Cardiac muscle cell (in vitro differentiated cells and primary cell): ENCODE measurements around the gene RASGRP3. TPM values are rescaled to one million over a fixed set of nuclear protein-coding genes. Genes with fewer than 3 reads are reported as not detected.
"Not testable (repeated sequence)": the region's sequence is repeated elsewhere in the genome, so short reads cannot be mapped to it uniquely, and the experiment has no call there.

ENCODE experiments used
- DNase-seq, 2 donors: peaks; one replicate each; pipeline versions ENCODE4 v3.0.0 to v3.0.0-alpha.2; 2010 to 2017; ENCODE audit warnings: low read depth in 1 of 2, low spot score in 1 of 2
- H3K27ac ChIP-seq: fragments of 200-600 bp; sonication (generic); 2 replicates; pipeline ENCODE4 v1.5.1; 2016
- H3K27me3 ChIP-seq: fragments of 200-600 bp; sonication (generic); 2 replicates; pipeline ENCODE4 v1.6.0; 2016; ENCODE audit warnings: control low read depth
- H3K36me3 ChIP-seq: fragments of 200-600 bp; sonication (generic); 2 replicates; pipeline ENCODE4 v1.5.1; 2016; ENCODE audit warnings: control low read depth
- H3K4me1 ChIP-seq: fragments of 200-600 bp; sonication (generic); 2 replicates; pipeline ENCODE4 v1.8.1; 2017; ENCODE audit warnings: low read depth, mild to moderate bottlenecking, mixed run types
- H3K4me3 ChIP-seq: fragments of 200-600 bp; sonication (generic); 2 replicates; pipeline ENCODE4 v1.5.1; 2016; ENCODE audit warnings: mild to moderate bottlenecking
- H3K9me3 ChIP-seq: fragments of 200-600 bp; sonication (generic); 2 replicates; pipeline ENCODE4 v1.5.1; 2017; ENCODE audit warnings: low read depth, mild to moderate bottlenecking, control low read depth
- CTCF ChIP-seq: IDR thresholded peaks from 2 replicates; pipeline ENCODE4 v1.5.1; 2012; ENCODE audit warnings: low read depth, mild to moderate bottlenecking, low read length
- polyA plus RNA-seq: library from polyadenylated mRNA; unstranded; fragments of >200 nt; fragmentation: Nextera tagmentation; extraction: Ambion mirVana; gene quantifications from 2 replicates; pipeline ENCODE4 v1.2.1, GENCODE V29; 2016
- total RNA-seq: library from RNA; depleted of rRNA; stranded (reverse); fragments of >200 nt; gene quantifications from 2 replicates; pipeline ENCODE4 v1.2.3, GENCODE V29; 2016

RASGRP3 gene
- total and polyA plus RNA-seq, 2 experiments from 2014 or later: 19.8 to 21.3 TPM

- TF ChIP-seq CTCF: peak; percentile 83
- H3K36me3 ChIP-seq: no peaks in the 10 kb centered on the region
- no peak overlapping the region for H3K27ac ChIP-seq
- DNase-seq: peak; percentile 76 to 83
- H3K27me3 ChIP-seq: no peaks in the 10 kb centered on the region
- no peak overlapping the region for H3K4me3 ChIP-seq
- peaks cover 22% of the 10 kb centered on the region for H3K4me1 ChIP-seq
- H3K9me3 ChIP-seq: no peaks in the 10 kb centered on the region
These were observed 35.1 kb upstream of the RASGRP3 start for GRCh38 chr2:33441235-33441810.

GRCh38 chr2:33442052-33442451 is 34.4 kb upstream of the RASGRP3 start:
- not testable (repeated sequence) for H3K27ac ChIP-seq, H3K9me3 ChIP-seq

GRCh38 chr2:33442528-33443079 is 33.8 kb upstream of the RASGRP3 start:
- DNase-seq: peak in 1 of 2 donors; percentile 38
- Histone ChIP-seq H3K4me3 (no peak overlapping the region), H3K36me3 (no peaks in the 10 kb centered on the region), H3K27ac (no peak overlapping the region), H3K9me3 (no peaks in the 10 kb centered on the region), H3K4me1 (peaks cover 16% of the 10 kb centered on the region), H3K27me3 (no peaks in the 10 kb centered on the region)
- no peak for TF ChIP-seq CTCF

More at GRCh38 chr2:33442052-33442451, 34.4 kb upstream of the RASGRP3 start:
- not testable (repeated sequence) for H3K36me3 ChIP-seq, H3K4me3 ChIP-seq, H3K27me3 ChIP-seq, DNase-seq
- peaks cover 16% of the 10 kb centered on the region for H3K4me1 ChIP-seq

GRCh38 chr2:33443274-33443829 is 33.1 kb upstream of the RASGRP3 start:
- peak in 1 of 2 donors; percentile 56 for DNase-seq
- no peak overlapping the region for H3K4me3 ChIP-seq
- no peaks in the 10 kb centered on the region for H3K36me3 ChIP-seq
- H3K9me3 ChIP-seq: no peaks in the 10 kb centered on the region
- TF ChIP-seq CTCF: no peak
- peaks cover 16% of the 10 kb centered on the region for H3K4me1 ChIP-seq
- H3K27ac ChIP-seq: no peak overlapping the region
- no peaks in the 10 kb centered on the region for H3K27me3 ChIP-seq

GRCh38 chr2:33444967-33445366 is 31.5 kb upstream of the RASGRP3 start:
- peak in 1 of 2 donors; percentile 36 for DNase-seq
- Histone ChIP-seq H3K27me3 (no peaks in the 10 kb centered on the region), H3K36me3 (no peaks in the 10 kb centered on the region), H3K9me3 (no peaks in the 10 kb centered on the region), H3K4me3 (no peak overlapping the region), H3K4me1 (peaks cover 16% of the 10 kb centered on the region), H3K27ac (peak overlapping the region; percentile 21)
- TF ChIP-seq CTCF: no peak

GRCh38 chr2:33448220-33448899 is 28.1 kb upstream of the RASGRP3 start:
- DNase-seq: peak in 1 of 2 donors; percentile 34
- Histone ChIP-seq H3K27me3 (no peaks in the 10 kb centered on the region), H3K27ac (no peak overlapping the region), H3K4me1 (peaks cover 16% of the 10 kb centered on the region), H3K9me3 (no peaks in the 10 kb centered on the region), H3K36me3 (no peaks in the 10 kb centered on the region), H3K4me3 (no peak overlapping the region)
- no peak for TF ChIP-seq CTCF
